Kidney epithelial cell (primary cell): ENCODE data around the gene CTU1. TPM values are rescaled to one million over a fixed set of nuclear protein-coding genes. Genes with fewer than 3 reads are reported as not detected.

Source experiments
- DNase-seq: peaks from one replicate; pipeline ENCODE4 v3.0.0-alpha.2; 2010; ENCODE audit warnings: low read depth
- H3K27me3 ChIP-seq: 2 replicates; pipeline ENCODE4 v1.6.0; 2011; ENCODE audit warnings: low read length; ENCODE audit not compliant: control insufficient read depth, insufficient read depth
- H3K36me3 ChIP-seq: 2 replicates; pipeline ENCODE4 v1.5.1; 2011; ENCODE audit warnings: low read length; ENCODE audit not compliant: control insufficient read depth, insufficient read depth
- H3K4me3 ChIP-seq: 2 replicates; pipeline ENCODE4 v1.5.1; 2011; ENCODE audit warnings: low read depth, mild to moderate bottlenecking, control low read depth, low read length
- total RNA-seq: library from RNA; depleted of rRNA; stranded (reverse); fragments of >200 nt; gene quantifications from 2 replicates; pipeline ENCODE4 v1.2.3, GENCODE V29; 2015
- TF ChIP-seq, protein P1 (sequence below): IDR thresholded peaks from 2 replicates; pipeline ENCODE4 v1.5.1; 2011; ENCODE audit warnings: mild to moderate bottlenecking, moderate library complexity, low read length, control low read depth, inconsistent platforms; ENCODE audit not compliant: insufficient read depth, poor library complexity, severe bottlenecking

Gene CTU1
- total RNA-seq, 1 donor from 2014 or later = 23.6 TPM

DNA sequence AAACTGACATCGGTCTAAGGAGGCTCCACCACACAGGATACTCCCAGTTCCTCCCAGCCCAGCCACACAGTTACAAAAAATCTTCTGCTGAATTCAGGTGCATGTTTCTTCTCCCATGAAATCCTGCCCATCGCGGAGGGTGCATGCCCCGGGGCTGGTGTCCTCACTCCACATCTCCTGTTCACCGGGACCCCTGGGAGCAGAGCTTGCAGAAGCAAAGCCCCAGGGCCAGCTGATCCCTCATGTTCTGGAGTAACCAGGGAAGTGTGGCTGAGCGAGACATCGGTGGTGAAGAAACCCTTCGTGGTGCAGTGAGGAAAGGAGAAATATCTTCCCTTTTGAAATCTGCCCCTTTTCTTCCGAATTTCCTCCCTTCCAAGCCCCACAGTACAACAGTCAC, 15.6 kb upstream of the CTU1 start:
- Histone ChIP-seq H3K4me3 (no peak overlapping the region), H3K27me3 (no peaks in the 10 kb centered on the region), H3K36me3 (no peaks in the 10 kb centered on the region)
- TF ChIP-seq, protein P1, sequence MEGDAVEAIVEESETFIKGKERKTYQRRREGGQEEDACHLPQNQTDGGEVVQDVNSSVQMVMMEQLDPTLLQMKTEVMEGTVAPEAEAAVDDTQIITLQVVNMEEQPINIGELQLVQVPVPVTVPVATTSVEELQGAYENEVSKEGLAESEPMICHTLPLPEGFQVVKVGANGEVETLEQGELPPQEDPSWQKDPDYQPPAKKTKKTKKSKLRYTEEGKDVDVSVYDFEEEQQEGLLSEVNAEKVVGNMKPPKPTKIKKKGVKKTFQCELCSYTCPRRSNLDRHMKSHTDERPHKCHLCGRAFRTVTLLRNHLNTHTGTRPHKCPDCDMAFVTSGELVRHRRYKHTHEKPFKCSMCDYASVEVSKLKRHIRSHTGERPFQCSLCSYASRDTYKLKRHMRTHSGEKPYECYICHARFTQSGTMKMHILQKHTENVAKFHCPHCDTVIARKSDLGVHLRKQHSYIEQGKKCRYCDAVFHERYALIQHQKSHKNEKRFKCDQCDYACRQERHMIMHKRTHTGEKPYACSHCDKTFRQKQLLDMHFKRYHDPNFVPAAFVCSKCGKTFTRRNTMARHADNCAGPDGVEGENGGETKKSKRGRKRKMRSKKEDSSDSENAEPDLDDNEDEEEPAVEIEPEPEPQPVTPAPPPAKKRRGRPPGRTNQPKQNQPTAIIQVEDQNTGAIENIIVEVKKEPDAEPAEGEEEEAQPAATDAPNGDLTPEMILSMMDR = no peak
- no peak for DNase-seq

DNA sequence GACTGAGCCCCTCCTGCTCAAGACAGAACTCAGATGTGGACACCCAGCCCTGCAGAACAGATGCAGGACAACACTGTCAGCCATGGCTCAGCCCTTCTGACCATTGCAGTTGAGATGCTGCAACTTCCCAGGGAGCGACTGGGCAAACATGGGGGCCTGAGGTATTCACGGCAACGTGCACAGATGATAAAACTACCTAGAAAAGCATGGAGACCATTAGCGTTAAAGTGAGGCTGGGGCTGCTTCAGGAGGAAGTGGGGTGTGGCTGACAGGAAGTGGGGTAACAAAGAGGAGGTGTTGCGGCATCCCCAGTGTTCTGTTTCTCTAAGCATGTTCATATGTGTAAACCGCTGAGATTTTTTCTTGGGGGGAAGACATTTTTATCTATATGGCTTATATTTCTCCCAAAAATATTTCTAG, 15.2 kb upstream of the CTU1 start:
- DNase-seq = no peak
- no peaks in the 10 kb centered on the region for H3K27me3 ChIP-seq
- H3K4me3 ChIP-seq = no peak overlapping the region
- TF ChIP-seq, protein P1 = no peak
- no peaks in the 10 kb centered on the region for H3K36me3 ChIP-seq

DNA sequence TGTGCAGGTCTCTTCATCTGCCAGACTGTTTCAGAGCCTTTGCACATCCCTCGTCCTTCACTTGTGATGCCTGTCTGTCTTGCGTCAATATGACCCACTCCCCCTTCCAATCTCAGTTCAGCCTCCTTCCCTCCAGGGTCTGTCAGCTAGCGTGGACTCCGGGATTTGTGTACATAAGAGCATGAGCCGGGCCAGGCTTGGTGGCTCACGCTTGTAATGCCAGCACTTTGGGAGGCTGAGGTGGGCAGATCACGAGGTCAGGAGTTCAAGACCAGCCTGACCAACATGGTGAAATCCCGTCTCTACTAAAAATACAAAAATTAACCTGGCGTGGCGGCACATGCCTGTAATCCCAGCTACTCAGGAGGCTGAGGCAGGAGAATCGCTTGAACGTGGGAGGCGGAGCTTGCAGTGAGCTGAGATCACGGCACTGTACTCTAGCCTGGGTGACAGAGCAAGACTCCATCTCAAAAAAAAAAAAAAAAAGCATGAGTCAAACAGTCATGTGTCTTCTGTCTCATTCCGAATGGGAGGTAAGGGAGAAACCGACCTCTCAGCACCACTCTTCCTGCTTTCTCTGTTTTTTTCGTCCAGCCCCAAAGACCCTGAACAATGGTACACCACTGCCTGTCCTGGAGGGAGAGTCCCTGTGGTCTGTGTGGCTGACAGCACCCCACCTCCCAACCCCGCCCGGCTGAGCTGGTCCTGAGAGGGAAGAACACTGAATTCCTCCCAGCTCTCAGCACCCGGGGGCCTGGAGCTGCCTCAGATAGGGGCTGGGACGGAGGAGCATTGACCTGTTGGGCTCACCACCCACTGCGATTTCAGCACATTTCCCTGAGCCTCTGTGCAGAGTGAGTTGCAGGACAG, 14.1 kb upstream of the CTU1 start:
- H3K4me3 ChIP-seq = no peak overlapping the region
- H3K27me3 ChIP-seq = no peaks in the 10 kb centered on the region
- H3K36me3 ChIP-seq = no peaks in the 10 kb centered on the region
- TF ChIP-seq, protein P1 = no peak
- no peak for DNase-seq

DNA sequence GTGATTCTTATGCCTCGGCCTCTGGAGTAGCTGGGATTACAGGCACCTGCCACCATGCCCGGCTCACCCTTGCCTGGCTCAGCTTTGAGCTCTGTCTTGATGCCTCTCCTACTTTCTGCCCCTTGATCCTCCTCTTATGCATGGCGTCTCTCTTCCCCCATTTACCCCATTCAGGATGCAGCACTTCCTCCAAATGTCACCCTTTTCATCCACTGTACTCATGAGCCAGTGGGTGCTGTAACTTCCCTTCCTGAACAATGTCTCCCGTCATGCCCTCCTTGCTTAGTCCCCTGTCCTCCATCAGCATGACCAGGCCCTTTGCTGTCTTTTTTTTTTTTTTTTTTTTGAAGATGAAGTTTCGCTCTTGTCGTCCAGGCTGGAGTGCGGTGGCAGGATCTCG, 13.0 kb upstream of the CTU1 start:
- Histone ChIP-seq H3K27me3 (no peaks in the 10 kb centered on the region), H3K36me3 (no peaks in the 10 kb centered on the region), H3K4me3 (no peak overlapping the region)
- TF ChIP-seq, protein P1 = no peak
- DNase-seq = no peak

DNA sequence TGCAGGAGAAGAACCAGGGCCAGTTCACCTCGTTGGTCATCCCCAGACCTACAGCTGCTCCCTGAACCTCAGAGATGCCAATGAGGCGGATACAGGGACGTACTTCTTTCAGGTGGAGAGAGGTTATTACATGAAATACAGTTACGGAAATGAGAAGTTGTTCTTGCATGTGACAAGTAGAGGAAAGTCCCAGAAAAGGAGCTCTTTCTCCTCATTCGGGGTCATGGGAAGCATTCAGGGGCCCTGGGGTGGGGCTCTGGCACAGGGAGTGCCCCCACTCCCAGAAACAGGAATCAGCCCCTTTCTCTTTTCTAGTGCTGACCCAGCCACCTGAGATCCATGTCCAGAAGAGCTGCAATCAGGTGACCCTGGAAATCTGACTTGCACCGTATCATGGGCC, 12.0 kb upstream of the CTU1 start:
- TF ChIP-seq, protein P1 = no peak
- H3K27me3 ChIP-seq = no peaks in the 10 kb centered on the region
- H3K4me3 ChIP-seq = no peak overlapping the region
- DNase-seq = no peak
- H3K36me3 ChIP-seq = no peaks in the 10 kb centered on the region

DNA sequence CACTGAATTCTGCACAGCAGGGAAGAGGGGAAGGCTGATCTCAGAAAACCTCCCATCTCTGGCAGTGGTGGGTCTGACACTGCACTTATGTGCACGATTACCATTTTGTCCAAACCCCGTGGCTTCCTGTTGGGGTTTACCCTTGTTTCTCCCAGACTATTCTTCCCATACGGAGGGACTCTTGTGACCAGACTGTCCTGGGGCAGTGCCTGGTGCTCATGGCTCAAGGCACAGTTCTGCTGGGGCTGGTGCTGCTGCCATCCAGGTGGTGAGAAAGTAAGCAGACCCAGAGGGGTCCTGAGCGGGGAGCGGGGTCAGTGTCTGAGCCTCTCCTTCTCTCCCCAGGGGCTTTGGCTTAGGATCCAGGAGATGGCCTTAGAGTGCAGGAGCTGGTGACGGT, 11.4 kb upstream of the CTU1 start:
- no peaks in the 10 kb centered on the region for H3K36me3 ChIP-seq
- H3K27me3 ChIP-seq = no peaks in the 10 kb centered on the region
- no peak for DNase-seq
- no peak overlapping the region for H3K4me3 ChIP-seq
- TF ChIP-seq, protein P1 = no peak
